ENCODE results near the gene LRRC58.
"Not testable (repeated sequence)": the region's sequence is repeated elsewhere in the genome, so short reads cannot be mapped to it uniquely, and the experiment has no call there.

The LRRC58 gene

DNA sequence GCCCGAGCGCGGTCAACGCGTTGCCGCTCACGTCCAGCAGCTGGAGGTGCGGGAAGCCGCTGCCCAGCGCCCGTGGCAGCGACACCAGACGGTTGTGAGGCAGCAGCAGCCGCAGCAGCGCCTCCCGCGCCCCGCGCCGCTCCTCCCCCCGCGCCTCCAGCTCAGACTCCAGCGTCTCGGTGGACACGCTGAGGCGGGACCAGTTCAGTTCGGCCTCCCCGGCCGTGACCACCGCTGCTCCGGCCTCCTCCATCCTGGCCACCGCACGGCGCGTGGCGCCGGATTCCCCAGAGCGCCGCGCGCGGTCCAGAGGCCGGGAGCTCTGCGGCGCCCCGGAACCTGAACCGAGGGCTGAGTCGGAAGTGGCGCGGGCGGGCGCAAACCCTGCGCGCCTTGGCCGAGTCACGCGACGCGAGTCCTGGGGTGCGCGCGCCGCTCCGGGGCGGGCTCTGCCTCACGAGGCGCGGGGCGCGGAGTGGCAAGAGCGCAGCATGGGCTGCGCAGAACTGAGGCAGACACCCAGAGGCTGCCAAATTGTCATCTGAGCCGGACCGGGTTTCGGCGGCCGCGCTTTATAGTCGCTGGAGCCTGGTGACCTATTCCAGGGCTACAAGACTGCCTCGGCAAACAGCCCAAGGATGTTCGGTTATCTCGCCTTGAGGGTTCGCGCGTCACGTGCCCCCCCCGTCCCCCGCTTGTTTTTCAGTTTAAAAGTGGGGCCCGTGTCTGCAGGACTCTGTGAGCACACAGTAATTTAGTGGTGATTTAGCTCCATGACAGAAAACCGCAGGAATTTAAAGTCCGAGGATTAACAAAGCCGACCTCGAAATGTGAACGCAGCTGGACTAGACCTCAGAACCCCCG lies at the start of gene LRRC58:
Gene LRRC58 (minus strand): TSS at position 364 of the 864 bp plus-strand sequence. CDS start 111 bp downstream, at position 253.
- in situ Hi-C loops (cut with HindIII; ENCODE audit: low sequenced_read_pairs), result no loop called here

DNA sequence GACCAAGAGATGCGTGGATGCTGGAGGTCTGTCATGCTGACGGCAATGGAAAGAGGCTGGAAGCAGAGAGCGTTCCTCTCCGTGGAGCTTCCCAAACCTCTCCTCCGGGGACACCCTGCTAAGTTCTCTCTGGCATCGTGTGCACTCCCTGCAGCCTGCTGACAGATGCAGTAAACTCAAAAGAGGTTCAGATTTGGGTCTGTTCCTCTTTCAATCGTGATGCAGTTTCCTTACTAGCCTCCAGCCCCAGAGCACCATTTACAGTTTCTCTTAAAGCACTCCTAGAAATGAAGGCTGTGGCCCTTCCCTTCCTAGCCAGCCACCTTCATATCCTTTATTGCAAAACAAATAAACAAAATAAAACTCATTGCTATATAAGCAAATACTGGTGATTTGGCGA lies 47.3 kb upstream of the LRRC58 start:
- in situ Hi-C loops (cut with HindIII; ENCODE audit: low sequenced_read_pairs), result no loop called here

DNA sequence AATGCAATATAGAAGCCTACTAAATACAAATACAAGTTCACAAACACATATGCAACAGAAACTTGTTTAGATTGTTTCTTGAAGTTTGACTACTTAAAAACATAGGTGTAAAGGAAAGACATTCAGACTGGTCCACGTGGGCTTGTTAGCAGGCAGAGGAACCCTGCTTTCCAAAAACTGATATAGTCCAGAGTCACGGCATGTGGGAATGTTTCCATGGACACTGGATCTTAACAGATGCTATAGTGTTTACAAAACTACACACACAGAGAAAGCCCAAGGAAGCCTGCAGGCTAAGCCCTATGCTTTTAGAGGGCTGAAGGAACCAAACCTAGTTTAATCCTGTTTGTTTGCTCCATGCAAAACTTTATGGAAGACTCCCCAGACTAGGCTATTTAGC lies 45.2 kb upstream of the LRRC58 start:
- in situ Hi-C loops (cut with HindIII; ENCODE audit: low sequenced_read_pairs), result no loop called here

DNA sequence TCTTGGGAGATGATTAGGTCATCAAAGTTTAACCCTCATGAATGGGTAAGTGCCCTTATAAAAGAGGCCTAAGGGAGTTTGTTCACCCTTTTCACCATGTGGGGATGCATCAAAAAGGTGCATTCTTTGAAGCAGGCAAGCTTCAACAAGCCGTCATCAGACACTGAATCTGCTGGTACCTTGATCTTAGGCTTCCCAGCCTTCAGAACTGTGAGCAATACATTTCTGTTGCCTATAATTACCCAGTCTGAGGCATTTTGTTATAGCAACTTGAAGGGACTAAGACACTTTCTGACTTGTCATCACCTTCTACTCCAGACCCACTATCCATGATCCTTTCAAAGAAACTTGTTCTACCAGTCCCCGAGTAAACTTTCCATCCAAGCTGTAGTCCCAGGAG lies 44.6 kb upstream of the LRRC58 start:
- in situ Hi-C loops (cut with HindIII; ENCODE audit: low sequenced_read_pairs), result no loop called here

DNA sequence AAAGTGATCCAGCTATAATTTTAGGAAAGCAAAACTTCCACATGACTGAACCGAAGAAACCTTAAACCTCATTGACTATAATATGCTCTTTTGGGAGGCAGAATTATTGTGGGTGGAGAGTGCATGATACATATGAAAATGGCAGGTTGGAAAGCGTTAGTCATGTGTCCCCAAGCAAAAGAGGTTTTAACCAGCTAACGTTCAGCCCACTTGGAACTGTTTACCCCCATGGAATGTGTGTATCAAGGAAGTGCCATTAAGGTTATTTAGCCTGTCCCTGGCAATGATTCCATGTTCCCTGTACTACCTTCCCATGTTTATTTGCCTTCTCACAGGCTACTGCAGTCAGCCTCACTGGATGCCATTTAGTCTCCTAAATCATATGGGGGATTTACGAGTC lies 44.1 kb upstream of the LRRC58 start:
- in situ Hi-C loops (cut with HindIII; ENCODE audit: low sequenced_read_pairs), result no loop called here

DNA sequence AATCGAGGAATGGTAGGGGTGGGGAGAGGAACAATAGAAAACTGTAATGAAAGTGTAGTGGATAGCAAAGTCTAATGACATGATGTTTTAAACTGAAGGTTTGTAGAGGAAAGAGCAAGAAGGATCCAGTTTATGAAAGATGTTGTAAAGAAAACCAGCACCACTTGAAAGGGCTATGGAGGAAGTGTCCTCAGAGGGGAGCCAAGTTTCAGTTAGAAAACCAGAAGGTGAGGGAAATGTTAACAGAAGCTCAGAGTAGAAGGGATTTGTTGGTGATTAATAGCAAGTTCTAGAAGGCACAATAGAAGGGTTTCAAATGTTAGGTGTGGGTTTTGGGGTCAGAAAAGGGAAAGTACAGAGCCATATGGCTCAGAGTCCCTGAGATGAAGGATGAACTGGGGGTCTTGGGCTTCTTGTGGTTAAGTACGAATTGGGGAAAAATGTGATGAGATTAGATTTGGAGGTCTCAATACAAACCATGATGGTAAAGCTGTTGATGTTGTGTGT lies 33.8 kb upstream of the LRRC58 start:
- in situ Hi-C loops (cut with HindIII; ENCODE audit: low sequenced_read_pairs), result no loop called here

DNA sequence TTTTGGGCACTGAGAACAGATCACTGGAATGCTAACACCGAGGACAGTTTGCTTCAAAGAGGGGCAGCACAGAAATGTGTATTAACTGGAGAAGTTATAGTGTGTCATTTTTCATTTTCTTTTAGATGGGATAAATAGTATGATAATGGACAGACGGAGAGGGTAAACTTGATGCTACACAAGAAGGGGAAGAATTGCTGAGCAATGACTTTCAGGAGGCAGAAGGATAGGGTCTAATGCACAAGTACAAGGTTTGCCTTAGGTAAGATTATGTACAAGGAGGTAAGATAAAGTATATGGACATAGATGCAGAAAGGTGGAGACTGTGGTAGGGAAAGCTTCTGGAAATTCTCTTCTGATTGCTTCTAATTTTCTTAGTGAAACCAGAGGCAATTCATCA lies 32.3 kb upstream of the LRRC58 start:
- in situ Hi-C loops (cut with HindIII; ENCODE audit: low sequenced_read_pairs), result no loop called here

DNA sequence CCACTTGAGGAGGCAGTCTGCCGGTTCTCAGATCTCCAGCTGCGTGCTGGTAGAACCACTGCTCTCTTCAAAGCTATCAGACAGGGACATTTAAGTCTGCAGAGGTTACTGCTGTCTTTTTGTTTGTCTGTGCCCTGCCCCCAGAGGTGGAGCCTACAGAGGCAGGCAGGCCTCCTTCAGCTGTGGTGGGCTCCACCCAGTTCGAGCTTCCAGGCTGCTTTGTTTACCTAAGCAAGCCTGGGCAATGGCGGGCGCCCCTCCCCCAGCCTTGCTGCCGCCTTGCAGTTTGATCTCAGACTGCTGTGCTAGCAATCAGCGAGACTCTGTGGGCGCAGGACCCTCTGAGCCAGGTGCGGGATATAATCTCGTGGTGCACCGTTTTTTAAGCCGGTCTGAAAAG lies 28.8 kb upstream of the LRRC58 start:
- in situ Hi-C loops (cut with HindIII; ENCODE audit: low sequenced_read_pairs), result not testable (repeated sequence)

DNA sequence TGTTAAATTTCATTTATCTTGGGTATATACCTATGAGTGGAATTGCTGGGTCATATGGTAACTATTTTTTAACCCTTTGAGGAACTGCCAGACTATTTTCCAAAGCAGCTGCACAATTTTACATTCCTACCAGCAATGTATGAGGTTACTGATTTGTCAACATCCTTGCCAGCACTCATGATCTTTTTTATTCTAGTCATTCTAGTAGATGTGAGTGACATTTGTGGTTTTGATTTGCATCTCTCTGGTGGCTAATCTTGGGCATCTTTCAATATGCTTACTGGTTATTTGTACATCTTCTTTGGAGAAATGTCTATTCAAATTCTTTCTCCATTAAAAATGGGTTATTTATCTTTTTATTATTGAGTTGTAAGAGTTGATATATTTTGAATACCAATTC lies 21.3 kb upstream of the LRRC58 start:
- in situ Hi-C loops (cut with HindIII; ENCODE audit: low sequenced_read_pairs), result no loop called here

DNA sequence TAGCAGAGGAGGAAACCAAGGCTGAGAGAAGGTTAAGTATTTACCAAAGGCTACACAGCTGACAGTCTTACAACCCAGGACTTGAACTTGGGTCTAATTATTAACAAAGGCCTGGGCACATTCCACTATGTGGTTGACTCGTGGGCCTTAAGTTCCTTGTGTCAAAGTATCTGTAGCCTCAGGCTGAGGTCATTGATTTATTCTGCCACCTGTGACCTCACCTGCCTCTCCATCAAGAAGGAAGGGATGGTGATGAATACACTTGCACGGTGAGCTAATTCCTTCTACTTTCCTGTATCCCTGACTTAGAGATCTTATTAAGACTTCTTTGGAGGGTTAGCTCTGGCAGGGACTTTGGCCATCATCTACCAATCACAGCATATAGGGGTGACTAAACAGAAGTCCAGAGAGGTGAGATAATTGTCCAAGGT lies 19.9 kb upstream of the LRRC58 start:
- in situ Hi-C loops (cut with HindIII; ENCODE audit: low sequenced_read_pairs), result no loop called here

DNA sequence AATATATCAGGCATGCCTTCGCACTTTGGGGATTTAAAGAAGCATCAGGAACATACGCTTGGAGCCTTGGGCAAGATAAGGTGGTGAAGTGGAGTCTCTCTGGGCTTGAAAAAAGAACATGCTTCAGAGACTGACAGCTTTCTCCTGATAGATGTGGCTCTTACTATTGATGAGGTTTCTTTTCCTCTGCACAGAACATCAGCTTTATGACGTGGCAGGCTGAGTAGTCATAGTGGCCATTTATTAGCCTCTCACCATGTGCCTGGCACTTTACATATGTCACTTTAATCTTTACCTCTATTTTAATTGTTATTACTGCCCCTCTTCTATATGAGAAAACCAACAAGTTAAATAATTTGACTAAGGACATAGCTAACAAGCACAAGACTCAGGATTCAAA lies 19.0 kb upstream of the LRRC58 start:
- in situ Hi-C loops (cut with HindIII; ENCODE audit: low sequenced_read_pairs), result no loop called here

DNA sequence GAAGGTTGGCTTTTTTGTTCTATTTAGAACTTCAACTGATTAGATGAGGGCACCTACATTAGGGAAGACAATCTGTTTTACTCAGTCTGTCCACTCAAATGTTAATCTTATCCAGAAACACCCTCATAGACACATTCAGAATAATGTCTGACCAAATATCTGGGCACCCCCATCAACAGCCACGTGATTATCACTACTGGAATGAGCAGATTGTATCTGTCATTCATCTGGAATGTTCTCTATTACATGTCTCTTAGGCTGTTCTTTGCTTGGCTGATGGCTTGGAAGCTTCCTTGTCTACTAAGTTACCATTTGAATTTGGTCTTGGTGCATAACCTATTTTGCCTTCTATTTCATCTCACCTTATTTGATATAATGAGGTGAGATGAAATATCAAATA lies 15.7 kb upstream of the LRRC58 start:
- in situ Hi-C loops (cut with HindIII; ENCODE audit: low sequenced_read_pairs), result no loop called here

DNA sequence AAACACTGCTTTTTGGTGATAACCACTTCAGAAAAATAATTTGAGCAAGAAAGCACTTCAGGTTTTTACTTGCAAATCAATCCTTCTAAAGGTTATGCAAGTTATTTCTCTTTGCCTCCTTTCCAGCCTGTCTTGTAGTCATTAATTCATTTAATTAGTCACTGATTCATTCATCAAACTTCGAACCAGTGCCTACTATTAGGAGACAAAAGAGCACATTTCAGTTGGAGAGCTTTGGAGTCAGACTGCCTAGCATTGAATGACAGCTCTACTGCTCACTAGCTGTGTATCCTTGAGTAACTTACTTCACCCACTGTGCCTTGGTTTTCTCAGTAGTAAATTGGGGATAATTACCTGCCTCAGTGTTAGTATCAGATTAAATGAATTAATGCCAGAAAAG lies 14.9 kb upstream of the LRRC58 start:
- in situ Hi-C loops (cut with HindIII; ENCODE audit: low sequenced_read_pairs), result no loop called here

DNA sequence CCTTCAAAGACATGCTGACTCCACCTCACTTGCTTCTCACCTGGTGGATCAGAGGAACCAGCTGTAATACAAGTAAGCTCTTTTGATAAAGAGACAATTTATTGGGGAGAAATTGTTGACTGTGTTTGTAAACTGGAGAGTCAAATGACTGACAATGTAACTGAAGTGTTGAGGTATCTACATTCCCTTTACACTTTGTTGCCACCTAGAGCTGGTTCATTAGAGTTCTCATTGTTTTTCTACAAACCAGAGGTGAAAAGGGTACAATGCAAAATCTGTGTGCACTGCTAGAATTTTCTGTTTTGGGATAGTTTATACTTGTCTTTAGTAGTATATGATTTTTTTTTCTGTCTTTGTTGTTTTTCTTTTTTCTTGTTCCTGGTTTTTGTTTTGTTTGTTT lies 8.7 kb upstream of the LRRC58 start:
- in situ Hi-C loops (cut with HindIII; ENCODE audit: low sequenced_read_pairs), result no loop called here

DNA sequence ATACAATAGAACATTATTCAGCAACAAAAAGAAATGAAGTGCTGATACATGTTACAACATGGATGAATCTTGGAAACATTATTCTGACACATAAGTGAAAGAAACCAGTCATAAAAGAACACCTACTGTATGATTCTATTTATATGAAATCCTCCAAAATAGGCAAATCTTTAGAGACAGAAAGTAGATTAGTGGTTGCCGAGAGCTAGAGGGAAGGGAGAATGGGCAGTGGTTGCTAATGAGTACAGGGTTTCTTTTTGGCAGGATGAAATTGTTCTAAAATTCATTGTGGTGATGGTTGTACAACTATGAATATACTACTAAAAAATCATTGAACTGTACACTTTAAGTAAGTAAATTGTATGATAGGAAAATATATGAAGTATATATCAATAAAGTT lies 6.3 kb upstream of the LRRC58 start:
- in situ Hi-C loops (cut with HindIII; ENCODE audit: low sequenced_read_pairs), result no loop called here

DNA sequence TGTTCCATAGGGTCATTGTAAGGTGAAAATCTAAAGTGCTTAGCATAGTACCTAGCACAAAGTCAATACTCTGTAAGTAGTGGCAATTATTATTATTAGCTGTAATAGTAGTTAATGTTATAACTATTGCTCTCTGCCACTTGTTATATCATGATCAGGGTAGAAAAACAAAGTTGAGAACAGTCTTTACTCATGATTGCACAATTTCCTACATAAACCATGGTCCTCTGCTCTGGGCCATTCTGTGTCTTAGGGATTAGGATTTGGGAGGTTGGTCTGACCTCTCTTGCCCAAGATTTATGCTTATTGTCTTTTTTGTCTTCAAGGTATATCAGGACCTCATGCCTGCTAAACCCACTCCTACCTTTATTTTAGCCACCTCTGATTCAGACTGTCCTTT lies 4.3 kb upstream of the LRRC58 start:
- in situ Hi-C loops (cut with HindIII; ENCODE audit: low sequenced_read_pairs), result no loop called here

DNA sequence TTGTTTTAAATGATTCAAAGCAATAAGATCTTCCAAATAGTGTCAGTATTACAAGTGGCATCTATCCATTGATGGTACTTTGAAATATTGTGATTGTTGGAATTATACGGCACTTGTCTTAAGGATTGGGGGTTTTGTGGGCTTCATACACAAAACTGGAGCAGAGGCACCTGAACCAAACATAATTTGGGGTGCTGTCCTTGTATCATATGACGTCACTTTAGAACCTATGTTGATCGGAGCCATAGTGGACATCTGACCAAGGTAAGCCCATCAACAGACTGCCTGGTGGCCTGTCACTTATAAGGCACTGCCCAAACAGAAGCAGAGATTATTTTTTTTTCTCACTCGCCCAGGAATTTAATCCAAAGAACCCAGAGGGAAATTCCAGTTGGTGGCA lies 2.9 kb upstream of the LRRC58 start:
- in situ Hi-C loops (cut with HindIII; ENCODE audit: low sequenced_read_pairs), result no loop called here

DNA sequence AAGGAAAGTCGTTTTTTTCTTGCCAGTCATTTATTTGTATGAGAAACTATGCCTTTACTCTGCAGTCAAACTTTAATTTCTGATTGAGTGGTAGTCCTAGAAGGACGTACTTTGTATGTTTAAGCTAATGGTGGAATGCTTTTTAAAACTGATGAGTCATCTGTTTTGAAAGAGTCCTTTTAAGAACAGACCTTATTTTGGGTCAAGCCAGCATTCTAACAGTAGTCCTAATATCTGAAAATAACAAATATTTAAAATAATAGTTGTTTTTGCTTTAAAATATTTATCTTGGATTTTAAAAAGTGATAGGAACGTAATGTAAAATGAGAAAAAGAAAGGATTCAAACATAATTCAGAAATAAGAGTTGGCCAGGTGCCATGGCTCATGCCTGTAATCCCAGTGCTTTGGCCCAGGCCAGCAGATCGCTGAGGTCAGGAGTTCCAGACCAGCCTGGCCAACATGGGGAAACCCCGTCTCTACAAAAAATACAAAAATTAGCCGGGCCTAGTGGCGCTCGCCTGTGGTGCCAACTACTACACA lies 1.3 kb upstream of the LRRC58 start:
- in situ Hi-C loops (cut with HindIII; ENCODE audit: low sequenced_read_pairs), result no loop called here

DNA sequence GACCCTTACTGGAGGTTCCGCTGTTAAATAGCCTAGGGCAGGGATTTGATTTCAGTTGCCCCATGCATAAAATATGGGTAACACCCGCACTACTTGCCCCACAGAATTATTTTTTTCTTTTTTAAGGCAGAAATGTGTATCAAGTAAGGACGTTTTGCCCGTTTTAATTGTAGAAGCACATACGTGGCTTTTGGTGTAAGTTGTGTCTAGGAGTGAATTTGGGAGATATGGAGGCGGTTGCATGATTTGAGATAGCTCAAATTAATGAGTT lies 636 bp upstream of the LRRC58 start:
- in situ Hi-C loops (cut with HindIII; ENCODE audit: low sequenced_read_pairs), result no loop called here

DNA sequence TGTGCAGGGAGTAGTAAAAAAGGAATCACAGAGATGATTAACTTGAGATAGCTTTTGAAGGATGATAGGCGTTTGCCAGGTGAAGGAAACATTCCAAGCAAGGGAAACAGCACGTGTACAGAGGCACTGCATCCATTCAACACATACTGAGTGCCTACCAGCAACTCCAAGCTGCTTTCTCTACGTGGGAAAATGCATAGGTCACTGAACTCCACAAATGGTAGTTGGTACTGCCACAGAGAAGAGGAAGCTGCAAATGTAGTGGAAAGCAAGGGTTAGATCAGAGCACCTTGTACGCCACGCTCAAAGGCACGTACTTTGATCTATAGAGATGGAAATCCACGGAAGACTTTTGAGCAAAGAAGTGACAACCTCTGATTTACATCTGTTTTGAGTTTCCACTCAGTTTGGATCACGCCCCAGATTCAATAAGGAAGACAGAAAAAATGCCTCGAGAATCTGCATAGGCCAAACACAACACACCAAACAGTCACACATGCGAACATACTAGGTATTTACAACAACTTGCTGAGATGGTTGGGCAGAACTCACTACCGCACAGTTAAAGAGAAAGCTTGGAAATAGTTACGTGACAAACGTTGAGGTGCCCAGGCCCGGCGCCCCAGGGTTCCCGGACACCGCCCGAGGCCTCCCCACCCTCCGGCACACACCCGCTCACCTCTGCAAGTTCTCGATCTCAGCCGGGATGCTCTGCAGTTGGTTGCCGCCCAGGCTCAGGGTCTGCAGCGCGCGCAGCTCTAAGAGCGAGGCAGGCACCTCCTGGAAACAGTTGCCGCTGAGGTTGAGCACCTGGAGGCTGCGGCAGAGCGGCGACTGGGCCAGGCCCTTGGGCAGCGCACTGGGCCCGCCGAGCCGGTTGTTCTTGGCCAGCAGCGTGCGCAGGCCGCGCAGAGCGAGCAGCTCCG lies 826 bp downstream of the LRRC58 start:
- in situ Hi-C loops (cut with HindIII; ENCODE audit: low sequenced_read_pairs), result no loop called here

DNA sequence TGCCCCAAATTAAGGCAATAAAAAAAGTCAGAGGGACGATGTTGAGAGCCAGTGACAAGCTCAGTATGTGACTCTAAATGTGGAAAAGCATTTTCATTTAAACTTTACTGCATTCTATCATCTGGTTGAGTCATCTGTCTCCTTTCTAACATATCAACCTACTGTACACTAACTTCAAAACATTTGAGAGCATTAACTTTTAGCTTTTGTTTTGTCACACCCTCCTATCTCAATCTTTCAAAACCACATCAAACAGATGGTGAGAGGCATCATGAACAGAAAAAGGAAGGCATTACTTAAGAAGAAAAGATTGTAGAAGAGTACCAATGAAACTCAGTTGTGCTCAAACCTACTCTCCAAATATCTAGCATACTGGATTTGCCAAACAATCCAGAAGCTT lies 4.8 kb downstream of the LRRC58 start:
- in situ Hi-C loops (cut with HindIII; ENCODE audit: low sequenced_read_pairs), result no loop called here

Data from endothelial cell of hepatic sinusoid (primary cell).